SK-N-SH treated with all-trans-retinoic acid at 6 μM for 48 hours (cell line): ENCODE results near the gene CSF1.

Source experiments
- ARNTL ChIP-seq: fragments of 450-650 bp; formaldehyde crosslinking; IDR thresholded peaks from 2 replicates; pipeline ENCODE4 v1.5.0; 2020; ENCODE audit warnings: low read depth, mild to moderate bottlenecking, moderate library complexity, borderline replicate concordance
- BACH2 ChIP-seq: fragments of 250-450 bp; sonication (Bioruptor Pico); IDR thresholded peaks from 2 replicates; pipeline ENCODE4 v1.9.0; 2021; ENCODE audit warnings: mild to moderate bottlenecking, borderline replicate concordance
- CREB5 ChIP-seq: fragments of 250-450 bp; sonication (Bioruptor Pico); IDR thresholded peaks from 2 replicates; pipeline ENCODE4 v1.5.1; 2020; ENCODE audit warnings: low read depth, mild to moderate bottlenecking, moderate library complexity
- CSRNP3 ChIP-seq: fragments of 250-450 bp; sonication (Bioruptor Pico); IDR thresholded peaks from 2 replicates; pipeline ENCODE4 v1.5.1; 2021; ENCODE audit warnings: mild to moderate bottlenecking, moderate library complexity
- GLIS3 ChIP-seq: fragments of 250-450 bp; sonication (Bioruptor Pico); IDR thresholded peaks from 2 replicates; pipeline ENCODE4 v1.5.0; 2020; ENCODE audit warnings: mild to moderate bottlenecking, moderate library complexity
- OSR1 ChIP-seq: fragments of 250-450 bp; sonication (Bioruptor Pico); IDR thresholded peaks from 2 replicates; pipeline ENCODE4 v1.8.0; 2022; ENCODE audit warnings: moderate library complexity, mild to moderate bottlenecking, inconsistent platforms
- PATZ1 ChIP-seq: fragments of 250-450 bp; sonication (Bioruptor Pico); IDR thresholded peaks from 2 replicates; pipeline ENCODE4 v1.8.0; 2020; ENCODE audit warnings: mild to moderate bottlenecking, moderate library complexity, borderline replicate concordance
- POU6F1 ChIP-seq: fragments of 250-450 bp; sonication (Bioruptor Pico); IDR thresholded peaks from 2 replicates; pipeline ENCODE4 v1.8.0; 2021; ENCODE audit warnings: low read depth, mild to moderate bottlenecking, moderate library complexity, borderline replicate concordance
- PPARA ChIP-seq: fragments of 250-450 bp; sonication (Bioruptor Pico); IDR thresholded peaks from 2 replicates; pipeline ENCODE4 v1.5.0; 2020; ENCODE audit warnings: mild to moderate bottlenecking, borderline replicate concordance
- RARB ChIP-seq: fragments of 250-450 bp; sonication (Bioruptor Pico); IDR thresholded peaks from 2 replicates; pipeline ENCODE4 v1.8.0; 2021; ENCODE audit warnings: mild to moderate bottlenecking, moderate library complexity
- ZC3H10 ChIP-seq: fragments of 250-450 bp; sonication (Bioruptor Pico); IDR thresholded peaks from 2 replicates; pipeline ENCODE4 v1.5.1; 2021; ENCODE audit warnings: mild to moderate bottlenecking, moderate library complexity
- ZFP3 ChIP-seq: fragments of 250-450 bp; sonication (Bioruptor Pico); IDR thresholded peaks from 2 replicates; pipeline ENCODE4 v1.5.0; 2020; ENCODE audit warnings: mild to moderate bottlenecking, moderate library complexity
- ZFP30 ChIP-seq: fragments of 450-650 bp; formaldehyde crosslinking; IDR thresholded peaks from 2 replicates; pipeline ENCODE4 v1.5.0; 2022; ENCODE audit warnings: mild to moderate bottlenecking, moderate library complexity

GRCh38 chr1:109929588-109930251, 19.1 kb downstream of the CSF1 start:
- TF ChIP-seq PATZ1 (CRISPR knock-in tag) (no peak), ZC3H10 (CRISPR knock-in tag) (no peak), ARNTL (no peak), ZFP3 (no peak), GLIS3 (CRISPR knock-in tag) (no peak), RARB (no peak), CSRNP3 (CRISPR knock-in tag) (no peak), POU6F1 (CRISPR knock-in tag) (no peak), ZFP30 (CRISPR knock-in tag) (no peak), CREB5 (CRISPR knock-in tag) (no peak), BACH2 (CRISPR knock-in tag) (no peak), PPARA (no peak), OSR1 (no peak)
